Activated CD8-positive, alpha-beta T cell treated with anti-CD3 and anti-CD28 coated beads, Interleukin-2, amount 10 ng/mL, durations not matched to agents 7 days and 5 days (primary cell): ENCODE measurements around the gene DGCR6. TPM values are rescaled to one million over a fixed set of nuclear protein-coding genes. Genes with fewer than 3 reads are reported as not detected.
"Not testable (repeated sequence)": the region's sequence is repeated elsewhere in the genome, so short reads cannot be mapped to it uniquely, and the experiment has no call there.

ENCODE experiments used
- ATAC-seq: fragments of 150-1000 bp; cut with Tn5 transposase; one replicate; pipeline ENCODE4 v1.10.0; 2021; ENCODE audit warnings: moderate library complexity
- CTCF ChIA-PET: fragments of 350-600 bp; sonication (Branson Sonifier 250); formaldehyde crosslinking; loops from one replicate; lab custom pipeline; 2021; ENCODE audit warnings: antibody characterized with exemption; lab: Charles Lee
- POLR2A ChIA-PET: fragments of 350-600 bp; sonication (Branson Sonifier 250); formaldehyde crosslinking; loops from one replicate; lab custom pipeline; 2021; ENCODE audit warnings: antibody characterized with exemption; lab: Charles Lee
- DNase-seq: peaks from one replicate; pipeline ENCODE4 v3.0.0-alpha.2; 2020
- H3K27ac Mint-ChIP-seq: one replicate; pipeline ENCODE4 v1.8.0; 2021; ENCODE audit warnings: mild to moderate bottlenecking, mixed read lengths
- H3K27me3 Mint-ChIP-seq: one replicate; pipeline ENCODE4 v1.8.0; 2021; ENCODE audit warnings: low read depth, mixed read lengths
- H3K36me3 Mint-ChIP-seq: one replicate; pipeline ENCODE4 v1.8.0; 2021; ENCODE audit warnings: low read depth, mixed read lengths
- H3K4me1 Mint-ChIP-seq: one replicate; pipeline ENCODE4 v1.8.0; 2021; ENCODE audit warnings: low read depth, mixed read lengths
- H3K4me3 Mint-ChIP-seq: one replicate; pipeline ENCODE4 v1.8.0; 2021; ENCODE audit warnings: mild to moderate bottlenecking, mixed read lengths
- H3K9me3 Mint-ChIP-seq: one replicate; pipeline ENCODE4 v1.8.0; 2022; ENCODE audit warnings: mixed read lengths; ENCODE audit not compliant: insufficient read depth
- total RNA-seq, 2 experiments: library from RNA; stranded (reverse); gene quantifications; one replicate each; pipeline ENCODE4 v1.2.3, GENCODE V29; 2021

The DGCR6 gene
- 1 to 10 TPM; 1.2 to 1.3 TPM for total RNA-seq

GRCh38 chr22:18905540-18906409 is at the start of gene DGCR6:
TSS of gene DGCR6 (plus strand) at chr22:18906320. CDS start at chr22:18906375, 55 bp downstream.
- ChIA-PET POLR2A (no interaction called here), CTCF (interaction anchor here (1.4 kb wide), 1 partner anchor 31 kb away, joined by 5 read pairs; the partner anchor contains the start of gene PRODH)
- ATAC-seq (peak; percentile 97), DNase-seq (no peak)
- no peak within 1 kb of the TSS for H3K27ac Mint-ChIP-seq
- H3K4me1 Mint-ChIP-seq: no peaks in the 10 kb centered on the region
- no peaks in the 10 kb centered on the region for H3K9me3 Mint-ChIP-seq
- no peak within 1 kb of the TSS for H3K4me3 Mint-ChIP-seq
- H3K27me3 Mint-ChIP-seq: no peaks in the 10 kb centered on the region
- no peaks in the 10 kb centered on the region for H3K36me3 Mint-ChIP-seq

GRCh38 chr22:18859314-18859713 is 46.8 kb upstream of the DGCR6 start:
- H3K4me3 Mint-ChIP-seq, H3K27ac Mint-ChIP-seq, POLR2A ChIA-PET, DNase-seq, H3K4me1 Mint-ChIP-seq, ATAC-seq, CTCF ChIA-PET, H3K9me3 Mint-ChIP-seq, H3K27me3 Mint-ChIP-seq, H3K36me3 Mint-ChIP-seq: not testable (repeated sequence)

GRCh38 chr22:18881260-18881659 is 24.9 kb upstream of the DGCR6 start:
- H3K36me3 Mint-ChIP-seq, H3K9me3 Mint-ChIP-seq, ATAC-seq, H3K27ac Mint-ChIP-seq, H3K4me3 Mint-ChIP-seq, CTCF ChIA-PET, H3K4me1 Mint-ChIP-seq, H3K27me3 Mint-ChIP-seq, POLR2A ChIA-PET: not testable (repeated sequence)
- peak; percentile 73 for DNase-seq

- H3K4me1 Mint-ChIP-seq, H3K27me3 Mint-ChIP-seq, DNase-seq, H3K4me3 Mint-ChIP-seq, H3K9me3 Mint-ChIP-seq, H3K36me3 Mint-ChIP-seq, ATAC-seq, CTCF ChIA-PET, H3K27ac Mint-ChIP-seq, POLR2A ChIA-PET: not testable (repeated sequence)
Observed at GRCh38 chr22:18884465-18884864, 21.7 kb upstream of the DGCR6 start.

GRCh38 chr22:18888115-18888514 is 18.0 kb upstream of the DGCR6 start:
- H3K4me1 Mint-ChIP-seq: no peaks in the 10 kb centered on the region
- H3K9me3 Mint-ChIP-seq: no peaks in the 10 kb centered on the region
- no peak overlapping the region for H3K4me3 Mint-ChIP-seq
- H3K27me3 Mint-ChIP-seq: no peaks in the 10 kb centered on the region
- H3K36me3 Mint-ChIP-seq: no peaks in the 10 kb centered on the region
- DNase-seq (no peak), ATAC-seq (no peak)
- POLR2A ChIA-PET: no interaction called here
- CTCF ChIA-PET: no interaction called here
- no peak overlapping the region for H3K27ac Mint-ChIP-seq

- POLR2A ChIA-PET: not testable (repeated sequence)
Observed at GRCh38 chr22:18890510-18891192, 15.5 kb upstream of the DGCR6 start.

GRCh38 chr22:18893775-18894174 is 12.3 kb upstream of the DGCR6 start:
- POLR2A ChIA-PET, DNase-seq, H3K36me3 Mint-ChIP-seq, H3K27me3 Mint-ChIP-seq, H3K4me1 Mint-ChIP-seq, H3K4me3 Mint-ChIP-seq, CTCF ChIA-PET, H3K27ac Mint-ChIP-seq, H3K9me3 Mint-ChIP-seq, ATAC-seq: not testable (repeated sequence)

More at GRCh38 chr22:18890510-18891192, 15.5 kb upstream of the DGCR6 start:
- DNase-seq, H3K4me1 Mint-ChIP-seq, H3K9me3 Mint-ChIP-seq, CTCF ChIA-PET, H3K4me3 Mint-ChIP-seq, ATAC-seq, H3K27ac Mint-ChIP-seq, H3K36me3 Mint-ChIP-seq, H3K27me3 Mint-ChIP-seq: not testable (repeated sequence)

GRCh38 chr22:18896037-18896657 is 10.0 kb upstream of the DGCR6 start:
- CTCF ChIA-PET, POLR2A ChIA-PET, H3K36me3 Mint-ChIP-seq, H3K27me3 Mint-ChIP-seq, H3K4me1 Mint-ChIP-seq, H3K9me3 Mint-ChIP-seq, H3K27ac Mint-ChIP-seq, ATAC-seq, H3K4me3 Mint-ChIP-seq: not testable (repeated sequence)
- DNase-seq: peak; percentile 47

GRCh38 chr22:18906410-18906745 is 258 bp downstream of the DGCR6 start:
- CTCF ChIA-PET: interaction anchor here (1.4 kb wide), 1 partner anchor 30 kb away, joined by 5 read pairs; the partner anchor contains the start of gene PRODH
- H3K27ac Mint-ChIP-seq, POLR2A ChIA-PET, H3K9me3 Mint-ChIP-seq, H3K4me3 Mint-ChIP-seq, H3K4me1 Mint-ChIP-seq, H3K36me3 Mint-ChIP-seq, DNase-seq, H3K27me3 Mint-ChIP-seq: not testable (repeated sequence)
- peak; percentile 12 for ATAC-seq

- H3K9me3 Mint-ChIP-seq: no peaks in the 10 kb centered on the region
- POLR2A ChIA-PET: no interaction called here
- no peaks in the 10 kb centered on the region for H3K36me3 Mint-ChIP-seq
- CTCF ChIA-PET: interaction anchor here (1.4 kb wide), 1 partner anchor 29 kb away, joined by 5 read pairs; the partner anchor contains the start of gene PRODH
- no peak overlapping the region for H3K27ac Mint-ChIP-seq
- no peak overlapping the region for H3K4me3 Mint-ChIP-seq
- ATAC-seq (no peak), DNase-seq (no peak)
- no peaks in the 10 kb centered on the region for H3K27me3 Mint-ChIP-seq
- no peaks in the 10 kb centered on the region for H3K4me1 Mint-ChIP-seq
Observed at GRCh38 chr22:18906896-18907295, 776 bp downstream of the DGCR6 start.

- Mint-ChIP-seq H3K27me3 (no peaks in the 10 kb centered on the region), H3K9me3 (no peaks in the 10 kb centered on the region), H3K36me3 (no peaks in the 10 kb centered on the region), H3K4me3 (no peak overlapping the region), H3K27ac (no peak overlapping the region), H3K4me1 (no peaks in the 10 kb centered on the region)
- CTCF ChIA-PET: interaction anchor here (1.7 kb wide), 1 partner anchor 22 kb away, joined by 5 read pairs; no protein-coding TSS in a partner anchor
- POLR2A ChIA-PET: no interaction called here
- ATAC-seq: no peak
- no peak for DNase-seq
Observed at GRCh38 chr22:18909556-18909955, 3.4 kb downstream of the DGCR6 start.

GRCh38 chr22:18911535-18911934 is 5.4 kb downstream of the DGCR6 start:
- POLR2A ChIA-PET, H3K4me3 Mint-ChIP-seq, H3K36me3 Mint-ChIP-seq, H3K9me3 Mint-ChIP-seq, H3K27ac Mint-ChIP-seq, ATAC-seq, DNase-seq, CTCF ChIA-PET, H3K27me3 Mint-ChIP-seq, H3K4me1 Mint-ChIP-seq: not testable (repeated sequence)
